GM12878 (cell line): ENCODE data around the gene LORICRIN. TPM values are rescaled to one million over a fixed set of nuclear protein-coding genes. Genes with fewer than 3 reads are reported as not detected.

Experiments used
- ATAC-seq: fragments of 200-7000 bp; cut with Tn5 transposase; 3 replicates; pipeline ENCODE4 v1.9.1; 2020; ENCODE audit warnings: mild to moderate bottlenecking, moderate library complexity
- BruUV-seq: library from RNA; stranded (reverse); fragments of 400-500 nt; replicated peaks from 2 replicates; lab custom pipeline; 2021; lab: Mats Ljungman, UMichigan
- CTCF ChIA-PET: fragments of 300-600 bp; sonication (Branson Sonifier 250); formaldehyde crosslinking; extraction: SDS; loops from one replicate; lab custom pipeline; 2021; ENCODE audit warnings: inconsistent platforms; lab: Yijun Ruan, JAX
- POLR2A ChIA-PET: fragments of 350-600 bp; formaldehyde crosslinking; extraction: SDS; loops from one replicate; lab custom pipeline; 2021; ENCODE audit warnings: inconsistent platforms; lab: Charles Lee
- RAD21 ChIA-PET: fragments of 300-600 bp; sonication (Branson Sonifier 250); formaldehyde crosslinking; loops from one replicate; lab custom pipeline; 2023; ENCODE audit warnings: antibody characterized with exemption; ENCODE audit not compliant: unreplicated experiment; lab: Charles Lee
- SMC1A ChIA-PET: fragments of 300-600 bp; sonication (Branson Sonifier 250); formaldehyde crosslinking; loops from one replicate; lab custom pipeline; 2023; ENCODE audit not compliant: unreplicated experiment, uncharacterized antibody; lab: Charles Lee
- DNase-seq: peaks from one replicate; pipeline ENCODE4 v3.0.0-alpha.2; 2011; ENCODE audit warnings: low read depth, low spot score
- FAIRE-seq: peaks from 3 replicates; lab custom pipeline; 2011; peaks lifted over from hg19 to GRCh38; lab: Jason Lieb, UNC
- H2AFZ ChIP-seq: 2 replicates; pipeline ENCODE4 v1.6.0; 2011; ENCODE audit warnings: low read depth, low read length, control low read depth; ENCODE audit not compliant: control insufficient read depth
- H3K27ac ChIP-seq: 2 replicates; pipeline ENCODE4 v1.5.1; 2011; ENCODE audit warnings: control low read depth; ENCODE audit not compliant: control insufficient read depth, insufficient read depth
- H3K27me3 ChIP-seq, 2 experiments: replicated peaks in 1 of 2; 2 replicates each; pipeline versions ENCODE4 v1.6.0 to v1.6.1; 2011; ENCODE audit warnings: low read length in 1 of 2; ENCODE audit not compliant: control insufficient read depth in 2 of 2, insufficient read depth in 2 of 2
- H3K36me3 ChIP-seq, 2 experiments: 2 replicates each; pipeline ENCODE4 v1.5.1; 2011; ENCODE audit warnings: low read length in 1 of 2; ENCODE audit not compliant: control insufficient read depth in 2 of 2, insufficient read depth in 2 of 2
- H3K4me1 ChIP-seq: 2 replicates; pipeline ENCODE4 v1.6.1; 2011; ENCODE audit warnings: mild to moderate bottlenecking, low read length, moderate library complexity, mixed read lengths; ENCODE audit not compliant: control insufficient read depth, insufficient read depth
- H3K4me2 ChIP-seq: 2 replicates; pipeline ENCODE4 v1.6.0; 2011; ENCODE audit warnings: control low read depth; ENCODE audit not compliant: control insufficient read depth, insufficient read depth
- H3K4me3 ChIP-seq: fragments of 200-600 bp; sonication (generic); 2 replicates; pipeline ENCODE4 v1.5.1; 2016
- H3K79me2 ChIP-seq: 2 replicates; pipeline ENCODE4 v1.6.0; 2011; ENCODE audit warnings: low read length; ENCODE audit not compliant: control insufficient read depth, insufficient read depth
- H3K9ac ChIP-seq: 2 replicates; pipeline ENCODE4 v1.8.0; 2011; ENCODE audit warnings: low read length, control low read depth, mixed read lengths; ENCODE audit not compliant: control insufficient read depth, insufficient read depth
- H3K9me3 ChIP-seq: replicated peaks from 3 replicates; pipeline ENCODE4 v1.5.1; 2011; ENCODE audit warnings: mild to moderate bottlenecking, low read length; ENCODE audit not compliant: control insufficient read depth, insufficient read depth
- H4K20me1 ChIP-seq: 2 replicates; pipeline ENCODE4 v1.6.0; 2011; ENCODE audit not compliant: control insufficient read depth, insufficient read depth
- CEBPB ChIP-seq, 2 experiments: fragments of 150-350 bp in 1 of 2; IDR thresholded peaks; 2 replicates each; pipeline ENCODE4 v1.6.1; 2012 to 2014; ENCODE audit warnings: low read depth in 2 of 2, low read length in 2 of 2, borderline replicate concordance in 1 of 2, inconsistent platforms in 1 of 2
- MAX ChIP-seq: IDR thresholded peaks from 2 replicates; pipeline ENCODE4 v1.6.1; 2012; ENCODE audit warnings: low read depth, low read length, improper control_type of control experiment
- REST ChIP-seq: IDR thresholded peaks from 2 replicates; pipeline ENCODE4 v1.6.1; 2012; ENCODE audit warnings: mild to moderate bottlenecking, low read depth, low read length
- SMAD1 ChIP-seq: fragments of 450-650 bp; IDR thresholded peaks from 2 replicates; pipeline ENCODE4 v1.6.1; 2018; ENCODE audit warnings: mild to moderate bottlenecking, low read depth; ENCODE audit not compliant: partially characterized antibody
- ZBED1 ChIP-seq: IDR thresholded peaks from 2 replicates; pipeline ENCODE4 v1.6.1; 2016; ENCODE audit warnings: borderline replicate concordance
- ZNF24 ChIP-seq: fragments of 450-650 bp; IDR thresholded peaks from 2 replicates; pipeline ENCODE4 v1.6.1; 2017; ENCODE audit warnings: antibody characterized with exemption, mild to moderate bottlenecking
- WGBS: methylation state at CpG from one replicate; pipeline ENCODE4 v1.1.6; 2016; ENCODE audit warnings: low lambda C conversion rate; ENCODE audit not compliant: insufficient replicate concordance, insufficient coverage; ENCODE audit errors: missing lambda C conversion rate; 5-methylcytosine and 5-hydroxymethylcytosine counted together
- in situ Hi-C: fragments of 300-500 bp; cut with MboI; formaldehyde crosslinking; loops from 9 replicates; pipeline ENCODE4 v1.14.3; 2018; ENCODE audit warnings: mixed read lengths
- intact Hi-C: fragments of 100-400 bp; cut with micrococcal nuclease; formaldehyde crosslinking; loops from one replicate; pipeline ENCODE4 v1.14.2; 2022; ENCODE audit not compliant: unreplicated experiment
- polyA plus RNA-seq, 11 experiments: library from polyadenylated mRNA; depleted of rRNA in 4 of 11; unstranded in 6 of 11; stranded (reverse) in 5 of 11; fragments of >200 nt; fragmentation: Nextera tagmentation in 4 of 11; fragmentation: Illumina TruSeq in 1 of 11; extraction: Ambion mirVana in 4 of 11; extraction: Trizol in 1 of 11; gene quantifications; 1 replicate in 1 of 11; 2 replicates in 10 of 11; pipeline versions ENCODE4 v1.2.1 to v1.2.3, GENCODE V29; 2011 to 2016; ENCODE audit warnings: inconsistent platforms in 2 of 11, missing spikeins in 2 of 11, low read depth in 1 of 11
- total RNA-seq, 4 experiments: library from RNA; depleted of rRNA in 3 of 4; stranded (reverse); fragments of >200 nt in 3 of 4; fragmentation: Illumina TruSeq in 1 of 4; extraction: Trizol in 1 of 4; gene quantifications; 2 replicates each; pipeline versions ENCODE4 v1.2.1 to v1.2.3, GENCODE V29; 2013 to 2021
- TF ChIP-seq, protein P1 (sequence below): fragments of 450-650 bp; IDR thresholded peaks from 2 replicates; pipeline ENCODE4 v1.6.1; 2017; ENCODE audit warnings: mild to moderate bottlenecking, low read depth, inconsistent platforms; ENCODE audit not compliant: poor library complexity, severe bottlenecking

LORICRIN gene
- total and polyA plus RNA-seq, 10 of the 15 experiments (the other 5 are each of a cell fraction or from before 2014, with no cell fraction given) = 0.06 to 0.37 TPM; not detected in 8

DNA sequence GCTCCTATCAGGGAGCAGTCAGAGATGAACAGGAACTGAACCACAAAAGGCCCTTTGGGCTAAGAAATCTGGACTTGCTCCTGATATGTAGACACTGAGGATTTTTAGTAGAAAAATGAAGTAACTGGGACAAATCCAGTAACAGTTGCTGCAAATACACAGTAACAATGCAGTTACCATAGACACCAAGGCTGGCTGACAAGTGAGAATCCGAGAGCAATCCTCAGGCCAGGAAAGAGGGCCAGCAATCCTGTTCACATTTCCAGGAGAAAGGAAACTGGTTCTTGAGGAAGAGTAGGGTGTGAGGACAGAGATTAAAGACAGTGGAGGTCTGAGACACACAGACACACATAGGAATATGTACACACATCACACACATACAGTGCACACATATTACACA, 9.3 kb upstream of the LORICRIN start:
- intact Hi-C loops = no loop called here
- Histone ChIP-seq H3K9me3 (no peaks in the 10 kb centered on the region; the same call in 2 of the 3 replicates), H3K36me3 (no peaks in the 10 kb centered on the region), H3K9ac (no peak overlapping the region), H3K27ac (no peak overlapping the region), H3K79me2 (no peaks in the 10 kb centered on the region)
- ChIA-PET CTCF (interaction anchor here (5.6 kb wide), 1 partner anchor 17 kb away, joined by 27 read pairs; no protein-coding TSS in a partner anchor), POLR2A (no interaction called here)
- no TSS peak for BruUV-seq
- TF ChIP-seq CEBPB (IDR thresholded peaks at IDR 0.05; ENCODE audit: borderline replicate concordance in 1 of 2, low read depth in 2 of 2, low read length in 2 of 2) (no peak), REST (no peak), ZBED1 (no peak), MAX (no peak), ZNF24 (no peak), SMAD1 (no peak)
- TF ChIP-seq, protein P1, sequence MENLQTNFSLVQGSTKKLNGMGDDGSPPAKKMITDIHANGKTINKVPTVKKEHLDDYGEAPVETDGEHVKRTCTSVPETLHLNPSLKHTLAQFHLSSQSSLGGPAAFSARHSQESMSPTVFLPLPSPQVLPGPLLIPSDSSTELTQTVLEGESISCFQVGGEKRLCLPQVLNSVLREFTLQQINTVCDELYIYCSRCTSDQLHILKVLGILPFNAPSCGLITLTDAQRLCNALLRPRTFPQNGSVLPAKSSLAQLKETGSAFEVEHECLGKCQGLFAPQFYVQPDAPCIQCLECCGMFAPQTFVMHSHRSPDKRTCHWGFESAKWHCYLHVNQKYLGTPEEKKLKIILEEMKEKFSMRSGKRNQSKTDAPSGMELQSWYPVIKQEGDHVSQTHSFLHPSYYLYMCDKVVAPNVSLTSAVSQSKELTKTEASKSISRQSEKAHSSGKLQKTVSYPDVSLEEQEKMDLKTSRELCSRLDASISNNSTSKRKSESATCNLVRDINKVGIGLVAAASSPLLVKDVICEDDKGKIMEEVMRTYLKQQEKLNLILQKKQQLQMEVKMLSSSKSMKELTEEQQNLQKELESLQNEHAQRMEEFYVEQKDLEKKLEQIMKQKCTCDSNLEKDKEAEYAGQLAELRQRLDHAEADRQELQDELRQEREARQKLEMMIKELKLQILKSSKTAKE = no peak
- TF ChIP-seq, all 136 proteins: peak for 0
- in situ Hi-C loops = no loop called here
- Histone ChIP-seq H3K27me3 (no peaks in the 10 kb centered on the region), H2AFZ (no peak overlapping the region), H3K4me1 (no peaks in the 10 kb centered on the region), H3K4me2 (no peak overlapping the region), H4K20me1 (no peaks in the 10 kb centered on the region), H3K4me3 (no peak overlapping the region)
- ATAC-seq = no peak
- ChIA-PET SMC1A (interaction anchor here (1.1 to 2.1 kb wide), 2 partner anchors 17 to 20 kb away, joined by 5 to 7 read pairs; no protein-coding TSS in a partner anchor), RAD21 (no interaction called here)
- 0% methylated on average over 1 of the region's 1 CpG for WGBS
- no peak for DNase-seq
- FAIRE-seq = no peak
